PC-9 (cell line): Measurements from ENCODE around the gene SH3GL2. TPM values are rescaled to one million over a fixed set of nuclear protein-coding genes. Genes with fewer than 3 reads are reported as not detected.

Experiments used
- BruUV-seq: library from RNA; stranded (reverse); fragments of 400-500 nt; replicated peaks from 2 replicates; lab custom pipeline; 2021; lab: Mats Ljungman, UMichigan
- CTCF ChIA-PET: fragments of 300-600 bp; sonication (Branson Sonifier 250); formaldehyde crosslinking; loops from one replicate; lab custom pipeline; 2022; ENCODE audit warnings: antibody characterized with exemption; lab: Charles Lee
- POLR2A ChIA-PET: fragments of 300-600 bp; sonication (Branson Sonifier 250); formaldehyde crosslinking; loops from one replicate; lab custom pipeline; 2022; ENCODE audit warnings: antibody characterized with exemption; ENCODE audit not compliant: unreplicated experiment; lab: Charles Lee
- DNase-seq, 2 experiments: peaks; one replicate each; pipeline versions ENCODE4 v3.0.0 to v3.0.0-alpha.2; 2015 to 2022; ENCODE audit warnings: mixed read lengths in 1 of 2
- H2AFZ ChIP-seq: fragments of 200-600 bp; sonication (generic); 2 replicates; pipeline ENCODE4 v1.8.1; 2017; ENCODE audit warnings: antibody characterized with exemption
- H3F3A ChIP-seq: fragments of 200-600 bp; sonication (generic); 2 replicates; pipeline ENCODE4 v1.8.1; 2017; ENCODE audit warnings: antibody characterized with exemption, mild to moderate bottlenecking, low read depth; ENCODE audit not compliant: insufficient read depth
- H3K27ac ChIP-seq: fragments of 200-600 bp; sonication (generic); 2 replicates; pipeline ENCODE4 v1.6.1; 2016; ENCODE audit warnings: mixed run types
- H3K27me3 ChIP-seq: fragments of 200-600 bp; sonication (generic); 2 replicates; pipeline ENCODE4 v1.6.1; 2016; ENCODE audit warnings: low read depth, mixed run types; ENCODE audit not compliant: insufficient read depth
- H3K36me3 ChIP-seq: fragments of 200-600 bp; sonication (generic); 2 replicates; pipeline ENCODE4 v1.6.1; 2016; ENCODE audit warnings: low read depth, mixed run types
- H3K4me1 ChIP-seq: fragments of 200-600 bp; sonication (generic); replicated peaks from 2 replicates; pipeline ENCODE4 v1.6.1; 2016; ENCODE audit warnings: mixed run types; ENCODE audit not compliant: insufficient read depth
- H3K4me2 ChIP-seq: fragments of 200-600 bp; sonication (generic); 2 replicates; pipeline ENCODE4 v1.6.1; 2017; ENCODE audit warnings: mixed run types
- H3K4me3 ChIP-seq: fragments of 200-600 bp; sonication (generic); 2 replicates; pipeline ENCODE4 v1.6.1; 2016; ENCODE audit warnings: mixed run types
- H3K79me2 ChIP-seq: fragments of 200-600 bp; sonication (generic); 2 replicates; pipeline ENCODE4 v1.6.1; 2017; ENCODE audit warnings: low read depth, mixed run types
- H3K9me2 ChIP-seq: fragments of 200-600 bp; sonication (generic); 2 replicates; pipeline ENCODE4 v1.8.1; 2017; ENCODE audit warnings: mild to moderate bottlenecking; ENCODE audit not compliant: insufficient read depth
- H3K9me3 ChIP-seq: fragments of 200-600 bp; sonication (generic); 2 replicates; pipeline ENCODE4 v1.8.1; 2016; ENCODE audit warnings: low read depth; ENCODE audit not compliant: insufficient read depth
- H4K20me1 ChIP-seq: fragments of 200-600 bp; sonication (generic); 2 replicates; pipeline ENCODE4 v1.8.1; 2017; ENCODE audit not compliant: insufficient read depth
- EZH2 ChIP-seq: fragments of 200-600 bp; sonication (generic); IDR thresholded peaks from 2 replicates; pipeline ENCODE4 v1.8.0; 2017; ENCODE audit warnings: antibody characterized with exemption, low read depth
- intact Hi-C: fragments of 100-400 bp; cut with micrococcal nuclease; formaldehyde crosslinking; loops from one replicate; pipeline ENCODE4 v1.10.0; 2022; ENCODE audit not compliant: unreplicated experiment
- total RNA-seq: library from RNA; stranded (reverse); gene quantifications from 2 replicates; pipeline ENCODE4 v1.2.3, GENCODE V29; 2021
- TF ChIP-seq, protein P1 (sequence below): fragments of 200-600 bp; sonication (generic); conservative IDR thresholded peaks from 2 replicates; pipeline ENCODE4 v1.6.1; 2017; ENCODE audit warnings: mixed run types, antibody characterized with exemption, mild to moderate bottlenecking, moderate library complexity

SH3GL2 gene
- total RNA-seq, 1 experiment from 2014 or later: not detected

DNA sequence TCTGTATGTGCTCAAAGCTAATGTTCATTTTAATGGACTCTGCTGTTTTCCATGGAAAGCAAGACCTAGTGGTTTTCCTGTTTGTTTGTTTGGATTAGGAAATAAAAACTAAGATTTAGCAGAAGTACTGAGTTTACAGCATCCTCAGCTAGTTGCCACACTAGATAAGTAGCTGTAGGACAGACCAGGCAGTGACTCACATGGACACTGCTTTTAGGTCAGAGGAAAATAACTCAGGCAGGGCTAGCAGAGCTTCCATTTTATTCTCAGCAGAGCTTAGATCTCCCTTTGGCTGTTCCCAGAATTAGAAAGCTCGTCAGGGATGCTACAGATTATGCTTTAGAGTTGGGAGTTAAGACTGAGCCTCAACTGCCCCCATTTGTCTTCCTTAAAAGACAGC is 204.4 kb downstream of the SH3GL2 start:
- DNase-seq: no peak
- Histone ChIP-seq H3K9me3 (no peaks in the 10 kb centered on the region), H3K9me2 (no peaks in the 10 kb centered on the region), H2AFZ (no peak overlapping the region), H3K36me3 (no peaks in the 10 kb centered on the region), H3K4me3 (no peak overlapping the region), H3K27me3 (peaks cover 9% of the 10 kb centered on the region; the same call in 1 of the 2 replicates), H3K79me2 (no peaks in the 10 kb centered on the region), H3K4me1 (no peaks in the 10 kb centered on the region), H3F3A (no peaks in the 10 kb centered on the region), H3K4me2 (no peak overlapping the region), H4K20me1 (no peaks in the 10 kb centered on the region), H3K27ac (no peak overlapping the region)
- intact Hi-C loops: no loop called here
- TF ChIP-seq, protein P1, sequence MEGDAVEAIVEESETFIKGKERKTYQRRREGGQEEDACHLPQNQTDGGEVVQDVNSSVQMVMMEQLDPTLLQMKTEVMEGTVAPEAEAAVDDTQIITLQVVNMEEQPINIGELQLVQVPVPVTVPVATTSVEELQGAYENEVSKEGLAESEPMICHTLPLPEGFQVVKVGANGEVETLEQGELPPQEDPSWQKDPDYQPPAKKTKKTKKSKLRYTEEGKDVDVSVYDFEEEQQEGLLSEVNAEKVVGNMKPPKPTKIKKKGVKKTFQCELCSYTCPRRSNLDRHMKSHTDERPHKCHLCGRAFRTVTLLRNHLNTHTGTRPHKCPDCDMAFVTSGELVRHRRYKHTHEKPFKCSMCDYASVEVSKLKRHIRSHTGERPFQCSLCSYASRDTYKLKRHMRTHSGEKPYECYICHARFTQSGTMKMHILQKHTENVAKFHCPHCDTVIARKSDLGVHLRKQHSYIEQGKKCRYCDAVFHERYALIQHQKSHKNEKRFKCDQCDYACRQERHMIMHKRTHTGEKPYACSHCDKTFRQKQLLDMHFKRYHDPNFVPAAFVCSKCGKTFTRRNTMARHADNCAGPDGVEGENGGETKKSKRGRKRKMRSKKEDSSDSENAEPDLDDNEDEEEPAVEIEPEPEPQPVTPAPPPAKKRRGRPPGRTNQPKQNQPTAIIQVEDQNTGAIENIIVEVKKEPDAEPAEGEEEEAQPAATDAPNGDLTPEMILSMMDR: no peak
- no peak for TF ChIP-seq EZH2
- CTCF ChIA-PET: no interaction called here
- POLR2A ChIA-PET: no interaction called here
- no TSS peak for BruUV-seq

DNA sequence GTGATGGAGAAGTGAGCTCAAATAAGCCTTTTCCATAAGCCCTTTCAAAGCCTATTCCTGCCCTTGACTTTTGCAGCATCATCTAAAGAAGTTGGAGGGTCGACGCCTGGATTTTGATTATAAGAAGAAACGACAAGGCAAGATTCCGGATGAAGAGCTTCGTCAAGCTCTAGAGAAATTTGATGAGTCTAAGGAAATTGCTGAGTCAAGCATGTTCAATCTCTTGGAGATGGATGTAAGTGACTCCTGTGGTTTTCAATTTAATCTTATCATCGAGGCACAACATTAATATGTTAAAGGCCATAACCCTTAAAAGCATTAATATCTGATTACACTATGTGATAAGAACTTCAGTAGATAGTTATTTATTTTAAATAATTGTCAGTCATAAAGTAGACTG is 210.4 kb downstream of the SH3GL2 start:
- Histone ChIP-seq H3K27ac (no peak overlapping the region), H3K4me2 (no peak overlapping the region), H3F3A (no peaks in the 10 kb centered on the region), H3K79me2 (no peaks in the 10 kb centered on the region), H4K20me1 (no peaks in the 10 kb centered on the region), H3K9me3 (no peaks in the 10 kb centered on the region), H3K4me1 (no peaks in the 10 kb centered on the region), H3K36me3 (no peaks in the 10 kb centered on the region), H3K4me3 (no peak overlapping the region), H3K9me2 (no peaks in the 10 kb centered on the region), H2AFZ (no peak overlapping the region), H3K27me3 (peaks cover 9% of the 10 kb centered on the region; the same call in 1 of the 2 replicates)
- ChIA-PET POLR2A (no interaction called here), CTCF (interaction anchor here (0.6 kb wide), 1 partner anchor 45 kb away, joined by 3 read pairs; no protein-coding TSS in a partner anchor)
- no peak for DNase-seq
- intact Hi-C loops: no loop called here
- TF ChIP-seq, protein P1: no peak
- TF ChIP-seq EZH2: no peak
- no TSS peak for BruUV-seq

DNA sequence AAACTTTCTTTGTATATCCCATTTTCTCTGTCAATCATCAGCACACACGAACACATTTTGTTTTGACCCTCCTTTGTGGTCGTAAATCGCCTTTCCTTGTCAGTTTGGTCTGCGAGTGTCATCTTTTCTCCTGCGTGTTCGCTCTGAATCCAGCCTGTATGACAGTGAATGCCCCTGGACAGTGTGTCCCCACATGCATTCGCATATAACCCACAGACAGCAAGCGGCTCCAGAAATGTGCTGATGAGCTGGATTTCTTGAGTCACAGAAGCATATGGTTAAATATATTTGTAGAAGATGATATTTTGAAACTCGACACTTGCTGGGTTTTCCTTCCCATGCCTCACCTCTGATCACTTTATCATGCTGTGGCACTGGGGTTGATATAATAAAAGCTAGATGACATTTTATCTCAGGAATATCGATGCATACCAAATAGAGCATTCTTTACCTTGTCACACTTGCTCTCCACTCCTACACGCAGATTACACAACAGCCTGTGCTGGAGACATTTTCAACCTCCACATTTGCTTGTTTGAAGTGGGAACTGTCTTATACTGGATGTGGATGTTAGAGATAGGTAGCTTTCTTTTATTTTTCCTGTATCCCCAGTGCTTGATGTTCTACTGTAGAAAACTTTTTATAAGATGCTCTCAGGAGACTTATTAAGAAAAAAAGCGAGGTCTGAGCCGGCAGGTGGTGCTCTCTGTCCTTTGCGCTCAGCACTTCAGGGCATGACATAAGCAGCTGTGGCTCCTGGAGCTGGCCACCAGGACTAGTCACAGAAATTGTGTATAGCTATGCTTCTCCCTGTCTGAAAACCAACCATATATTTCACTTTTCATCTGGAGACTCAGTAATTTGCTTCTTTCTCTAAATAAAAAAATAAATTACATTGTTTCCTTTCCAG is 215.1 kb downstream of the SH3GL2 start:
- Histone ChIP-seq H3K27me3 (no peaks in the 10 kb centered on the region), H3K9me3 (no peaks in the 10 kb centered on the region), H4K20me1 (no peaks in the 10 kb centered on the region), H3K36me3 (no peaks in the 10 kb centered on the region), H3K27ac (no peak overlapping the region), H3K4me3 (no peak overlapping the region), H3K4me2 (no peak overlapping the region), H2AFZ (no peak overlapping the region), H3K9me2 (no peaks in the 10 kb centered on the region), H3K4me1 (no peaks in the 10 kb centered on the region), H3F3A (no peaks in the 10 kb centered on the region), H3K79me2 (no peaks in the 10 kb centered on the region)
- CTCF ChIA-PET: no interaction called here
- intact Hi-C loops: loop anchor here (10.0 kb wide), 1 partner anchor 1759 kb away; no protein-coding TSS in a partner anchor
- no peak for TF ChIP-seq EZH2
- TF ChIP-seq, protein P1: 0 out of 2 replicates have a peak, but pooled peaks have one; percentile 25
- POLR2A ChIA-PET: no interaction called here
- DNase-seq: peak in 1 of 2 experiments; percentile 1
- BruUV-seq: no TSS peak
